HepG2 (cell line): ENCODE results near the gene IL27RA. TPM values are rescaled to one million over a fixed set of nuclear protein-coding genes. Genes with fewer than 3 reads are reported as not detected.

Source experiments
- ATAC-seq: fragments of 200-7000 bp; cut with Tn5 transposase; 3 replicates; pipeline ENCODE4 v1.9.1; 2020; ENCODE audit warnings: mild to moderate bottlenecking, moderate library complexity
- BruUV-seq: library from RNA; stranded (reverse); fragments of 400-500 nt; replicated peaks from 2 replicates; lab custom pipeline; 2021; lab: Mats Ljungman, UMichigan
- CTCF ChIA-PET: fragments of 300-600 bp; formaldehyde crosslinking; extraction: SDS; loops from one replicate; lab custom pipeline; 2021; ENCODE audit warnings: low total read pairs, inconsistent platforms, low intra/inter-chr PET ratio; lab: Yijun Ruan, JAX
- POLR2A ChIA-PET: fragments of 350-600 bp; sonication (Branson Sonifier 250); formaldehyde crosslinking; loops from one replicate; lab custom pipeline; 2020; ENCODE audit warnings: antibody characterized with exemption, inconsistent platforms; lab: Yijun Ruan, JAX
- DNase-seq: peaks from one replicate; pipeline ENCODE4 v3.0.0-alpha.2; 2015; ENCODE audit warnings: low spot score
- FAIRE-seq: peaks from 3 replicates; lab custom pipeline; 2011; peaks lifted over from hg19 to GRCh38; lab: Jason Lieb, UNC
- H2AFZ ChIP-seq: one replicate; pipeline ENCODE4 v1.6.1; 2011; ENCODE audit warnings: low read length, inconsistent platforms
- H3K27ac ChIP-seq: fragments of 300-600 bp; 3 replicates; pipeline ENCODE4 v1.8.0; 2011; ENCODE audit warnings: mixed run types, mild to moderate bottlenecking, mixed read lengths, low read length, inconsistent platforms; ENCODE audit not compliant: insufficient read depth; ENCODE audit errors: extremely low read length
- H3K27me3 ChIP-seq, 2 experiments: fragments of 200-600 bp in 1 of 2; 2 replicates in 1 of 2; 3 replicates in 1 of 2; pipeline versions ENCODE4 v1.6.0 to v1.8.0; 2011; ENCODE audit warnings: low read length in 2 of 2, mild to moderate bottlenecking in 2 of 2, moderate library complexity in 2 of 2, inconsistent platforms in 1 of 2; ENCODE audit not compliant: insufficient read depth in 2 of 2, control insufficient read depth in 1 of 2
- H3K36me3 ChIP-seq, 2 experiments: fragments of 200-600 bp in 1 of 2; replicated peaks in 1 of 2; 2 replicates in 1 of 2; 3 replicates in 1 of 2; pipeline versions ENCODE4 v1.5.1 to v1.8.0; 2011; ENCODE audit warnings: low read length in 2 of 2, inconsistent platforms in 1 of 2; ENCODE audit not compliant: insufficient read depth in 2 of 2, control insufficient read depth in 1 of 2
- H3K4me1 ChIP-seq: 2 replicates; pipeline ENCODE4 v1.5.1; 2012; ENCODE audit warnings: low read length, inconsistent platforms; ENCODE audit not compliant: insufficient read depth
- H3K4me2 ChIP-seq: 2 replicates; pipeline ENCODE4 v1.6.0; 2011; ENCODE audit warnings: low read depth, low read length, inconsistent platforms
- H3K4me3 ChIP-seq, 3 experiments: fragments of 200-600 bp in 1 of 3; sonication (generic), shearing (Covaris generic) in 1 of 3; replicated peaks in 1 of 3; 2 replicates each; pipeline ENCODE4 v1.5.1; 2011 to 2016; ENCODE audit warnings: low read length in 3 of 3, inconsistent platforms in 2 of 3, low read depth in 2 of 3, mild to moderate bottlenecking in 2 of 3, control low read depth in 1 of 3, mixed read lengths in 1 of 3; ENCODE audit not compliant: insufficient read depth in 1 of 3
- H3K79me2 ChIP-seq: one replicate; pipeline ENCODE4 v1.6.1; 2011; ENCODE audit warnings: low read length, inconsistent platforms; ENCODE audit not compliant: insufficient read depth
- H3K9ac ChIP-seq: 2 replicates; pipeline ENCODE4 v1.6.0; 2011; ENCODE audit warnings: mild to moderate bottlenecking, low read depth, low read length, inconsistent platforms; ENCODE audit not compliant: insufficient read depth
- H3K9me3 ChIP-seq: 2 replicates; pipeline ENCODE4 v1.5.1; 2012; ENCODE audit warnings: mild to moderate bottlenecking, low read length
- H4K20me1 ChIP-seq: 2 replicates; pipeline ENCODE4 v1.6.0; 2011; ENCODE audit warnings: inconsistent platforms, mild to moderate bottlenecking, low read length, moderate library complexity; ENCODE audit not compliant: insufficient read depth
- FOXK1 ChIP-seq: sonication (generic); formaldehyde crosslinking; IDR thresholded peaks from 2 replicates; pipeline ENCODE4 v1.4.0; 2020; ENCODE audit warnings: low read depth, missing genetic modification reagents, borderline replicate concordance
- GATA4 ChIP-seq: sonication (generic); IDR thresholded peaks from 2 replicates; pipeline ENCODE4 v1.6.1; 2016; ENCODE audit warnings: antibody characterized with exemption, low read depth, borderline replicate concordance
- GFI1 ChIP-seq: sonication (generic); formaldehyde crosslinking; IDR thresholded peaks from 2 replicates; pipeline ENCODE4 v1.5.0; 2020; ENCODE audit warnings: missing genetic modification reagents, mild to moderate bottlenecking, borderline replicate concordance
- GZF1 ChIP-seq: sonication (generic); formaldehyde crosslinking; IDR thresholded peaks from 2 replicates; pipeline ENCODE4 v1.5.1; 2020; ENCODE audit warnings: mild to moderate bottlenecking, missing genetic modification reagents
- HNF4A ChIP-seq: sonication (generic); formaldehyde crosslinking; IDR thresholded peaks from 2 replicates; pipeline ENCODE4 v1.4.0; 2020; ENCODE audit warnings: missing genetic modification reagents
- HNRNPLL ChIP-seq: fragments of 200-400 bp; formaldehyde crosslinking; IDR thresholded peaks from 2 replicates; pipeline ENCODE4 v1.6.1; 2017; ENCODE audit warnings: mild to moderate bottlenecking, low read depth, low read length; ENCODE audit not compliant: poor library complexity, severe bottlenecking
- LCORL ChIP-seq, 2 experiments: fragments of 450-650 bp in 1 of 2; sonication (generic) in 1 of 2; formaldehyde crosslinking in 1 of 2; IDR thresholded peaks; 2 replicates each; pipeline versions ENCODE4 v1.5.0 to v1.6.1; 2017 to 2020; ENCODE audit warnings: antibody characterized with exemption in 1 of 2, missing genetic modification reagents in 1 of 2
- NBN ChIP-seq: fragments of 450-650 bp; conservative IDR thresholded peaks from 2 replicates; pipeline ENCODE4 v1.6.1; 2017
- NKX3-1 ChIP-seq: sonication (generic); formaldehyde crosslinking; IDR thresholded peaks from 2 replicates; pipeline ENCODE4 v1.5.0; 2020; ENCODE audit warnings: missing genetic modification reagents
- NR1H2 ChIP-seq: sonication (generic); formaldehyde crosslinking; IDR thresholded peaks from 2 replicates; pipeline ENCODE4 v1.8.1; 2022; ENCODE audit warnings: low read depth, missing genetic modification reagents, borderline replicate concordance
- PHF8 ChIP-seq: sonication (generic); formaldehyde crosslinking; IDR thresholded peaks from 2 replicates; pipeline ENCODE4 v1.5.0; 2020; ENCODE audit warnings: missing genetic modification reagents
- POLR2A ChIP-seq, 2 experiments: IDR thresholded peaks; 2 replicates each; pipeline ENCODE4 v1.6.1; 2011; ENCODE audit warnings: low read depth in 2 of 2, low read length in 2 of 2, mild to moderate bottlenecking in 1 of 2, moderate library complexity in 1 of 2; ENCODE audit not compliant: insufficient read depth in 1 of 2
- REL ChIP-seq: sonication (generic); formaldehyde crosslinking; conservative IDR thresholded peaks from 2 replicates; pipeline ENCODE4 v1.8.0; 2022; ENCODE audit warnings: mild to moderate bottlenecking, missing genetic modification reagents, moderate library complexity
- SKI ChIP-seq: fragments of 450-650 bp; IDR thresholded peaks from one replicate; pipeline ENCODE4 v1.6.1; 2018; ENCODE audit warnings: mild to moderate bottlenecking; ENCODE audit not compliant: partially characterized antibody
- WIZ ChIP-seq: sonication (generic); formaldehyde crosslinking; IDR thresholded peaks from 2 replicates; pipeline ENCODE4 v1.5.1; 2020; ENCODE audit warnings: mild to moderate bottlenecking, missing genetic modification reagents
- XRCC5 ChIP-seq: fragments of 200-400 bp; formaldehyde crosslinking; optimal IDR thresholded peaks from 2 replicates; pipeline ENCODE3; 2017; ENCODE audit warnings: mild to moderate bottlenecking, low read length
- YY1 ChIP-seq: IDR thresholded peaks from 2 replicates; pipeline ENCODE4 v1.6.1; 2011; ENCODE audit warnings: low read length, low read depth, moderate library complexity, mild to moderate bottlenecking; ENCODE audit not compliant: insufficient read depth, insufficient replicate concordance
- ZEB1 ChIP-seq: IDR thresholded peaks from 2 replicates; pipeline ENCODE4 v1.6.1; 2012; ENCODE audit warnings: mild to moderate bottlenecking, low read depth, inconsistent platforms; ENCODE audit not compliant: insufficient replicate concordance
- ZNF350 ChIP-seq: sonication (generic); formaldehyde crosslinking; IDR thresholded peaks from 2 replicates; pipeline ENCODE4 v1.4.0; 2020; ENCODE audit warnings: mild to moderate bottlenecking, low read depth, missing genetic modification reagents, borderline replicate concordance
- ZNF354B ChIP-seq: sonication (generic); formaldehyde crosslinking; IDR thresholded peaks from 2 replicates; pipeline ENCODE4 v1.8.0; 2022; ENCODE audit warnings: mild to moderate bottlenecking, missing genetic modification reagents
- ZNF501 ChIP-seq: sonication (generic); formaldehyde crosslinking; IDR thresholded peaks from 2 replicates; pipeline ENCODE4 v1.5.1; 2020; ENCODE audit warnings: mild to moderate bottlenecking, moderate library complexity, missing genetic modification reagents
- ZNF563 ChIP-seq: sonication (generic); formaldehyde crosslinking; IDR thresholded peaks from 2 replicates; pipeline ENCODE4 v1.8.0; 2022; ENCODE audit warnings: mild to moderate bottlenecking, moderate library complexity, missing genetic modification reagents
- ZNF724P ChIP-seq: sonication (generic); formaldehyde crosslinking; IDR thresholded peaks from 2 replicates; pipeline ENCODE4 v1.8.0; 2022; ENCODE audit warnings: missing genetic modification reagents, borderline replicate concordance
- ZSCAN25 ChIP-seq: sonication (generic); formaldehyde crosslinking; IDR thresholded peaks from 2 replicates; pipeline ENCODE4 v1.8.0; 2022; ENCODE audit warnings: mild to moderate bottlenecking, missing genetic modification reagents
- whole genome bisulfite sequencing: methylation state at CpG from one replicate; pipeline ENCODE4 v1.1.6; 2017; ENCODE audit warnings: low lambda C conversion rate; 5-methylcytosine and 5-hydroxymethylcytosine counted together
- in situ Hi-C: cut with HindIII; loops from 2 replicates; pipeline ENCODE4 v1.10.0; 2017; ENCODE audit warnings: low pct_unique_long_range_greater_than_20kb; ENCODE audit not compliant: extremely low pct_ligation_motif_present
- intact Hi-C: fragments of 100-400 bp; cut with micrococcal nuclease; formaldehyde crosslinking; loops from one replicate; pipeline ENCODE4 v1.10.0; 2022; ENCODE audit not compliant: unreplicated experiment
- polyA plus RNA-seq, 8 experiments: library from polyadenylated mRNA; depleted of rRNA in 3 of 8; stranded (reverse) in 7 of 8; unstranded in 1 of 8; fragments of >200 nt; fragmentation: Illumina TruSeq in 4 of 8; extraction: Trizol in 4 of 8; gene quantifications; 2 replicates each; pipeline versions ENCODE4 v1.2.1 to v1.2.3, GENCODE V29; 2011 to 2016; ENCODE audit warnings: low read depth in 4 of 8, missing spikeins in 1 of 8, mixed read lengths in 1 of 8; ENCODE audit not compliant: insufficient read depth in 1 of 8
- total RNA-seq, 5 experiments: library from RNA; depleted of rRNA; stranded (reverse); fragments of >200 nt; fragmentation: Illumina TruSeq; extraction: Trizol; gene quantifications; 2 replicates each; pipeline ENCODE4 v1.2.3, GENCODE V29; 2016; ENCODE audit warnings: low read depth in 1 of 5
- TF ChIP-seq, protein P1 (sequence below): IDR thresholded peaks from 2 replicates; pipeline ENCODE4 v1.6.1; 2016; ENCODE audit warnings: missing compliant biosample characterization, missing genetic modification reagents, borderline replicate concordance

The IL27RA gene
- total and polyA plus RNA-seq, 2 of the 13 experiments (the other 11 are each of a cell fraction or from before 2014, with no cell fraction given) = 3.5 to 8.1 TPM

- no peak overlapping the region for H2AFZ ChIP-seq
- H3K27ac ChIP-seq = peak overlapping the region; percentile 79
- H3K9ac ChIP-seq = peak overlapping the region; percentile 74
- TF ChIP-seq ZEB1 (no peak), LCORL (IDR thresholded peaks at IDR 0.05) (no peak), LCORL (CRISPR knock-in tag; IDR thresholded peaks at IDR 0.05) (peak; percentile 12; the same call in 1 of the 2 replicates), NR1H2 (CRISPR knock-in tag) (no peak), ZNF563 (CRISPR knock-in tag) (peak; percentile 83), ZNF724P (no peak), HNF4A (CRISPR knock-in tag) (0 out of 2 replicates have a peak, but pooled peaks have one; percentile 23), XRCC5 (peak; percentile 47), REL (CRISPR knock-in tag) (no peak), NBN (no peak), HNRNPLL (peak; percentile 54), POLR2A (IDR thresholded peaks at IDR 0.05; ENCODE audit: insufficient read depth in 1 of 2, low read depth in 2 of 2, low read length in 2 of 2) (peak; percentile 19 to 81; a peak in 3 of 4 replicates), GATA4 (no peak), GFI1 (CRISPR knock-in tag) (0 out of 2 replicates have a peak, but pooled peaks have one; percentile 20), YY1 (peak; percentile 30), WIZ (CRISPR knock-in tag) (no peak), ZNF501 (CRISPR knock-in tag) (0 out of 2 replicates have a peak, but pooled peaks have one; percentile 37), GZF1 (CRISPR knock-in tag) (no peak), PHF8 (peak; percentile 61), ZSCAN25 (CRISPR knock-in tag) (peak; percentile 59; the same call in 1 of the 2 replicates), ZNF354B (CRISPR knock-in tag) (peak; percentile 44; the same call in 1 of the 2 replicates), FOXK1 (CRISPR knock-in tag) (no peak), NKX3-1 (CRISPR knock-in tag) (no peak), SKI (peak; percentile 80), ZNF350 (CRISPR knock-in tag) (no peak)
- TF ChIP-seq, protein P1, sequence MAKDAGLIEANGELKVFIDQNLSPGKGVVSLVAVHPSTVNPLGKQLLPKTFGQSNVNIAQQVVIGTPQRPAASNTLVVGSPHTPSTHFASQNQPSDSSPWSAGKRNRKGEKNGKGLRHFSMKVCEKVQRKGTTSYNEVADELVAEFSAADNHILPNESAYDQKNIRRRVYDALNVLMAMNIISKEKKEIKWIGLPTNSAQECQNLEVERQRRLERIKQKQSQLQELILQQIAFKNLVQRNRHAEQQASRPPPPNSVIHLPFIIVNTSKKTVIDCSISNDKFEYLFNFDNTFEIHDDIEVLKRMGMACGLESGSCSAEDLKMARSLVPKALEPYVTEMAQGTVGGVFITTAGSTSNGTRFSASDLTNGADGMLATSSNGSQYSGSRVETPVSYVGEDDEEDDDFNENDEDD = peak; percentile 25; the same call in 1 of the 2 replicates
Measured at GRCh38 chr19:14091081-14091812, 59.7 kb downstream of the IL27RA start.

More at GRCh38 chr19:14091081-14091812, 59.7 kb downstream of the IL27RA start:
- WGBS = under 1% methylated on average over 11 of the region's 72 CpGs
- intact Hi-C loops = no loop called here
- FAIRE-seq = no peak
- Histone ChIP-seq H3K4me1 (peaks cover 26% of the 10 kb centered on the region), H3K9me3 (peaks cover 6% of the 10 kb centered on the region; the same call in 1 of the 2 replicates), H3K27me3 (no peaks in the 10 kb centered on the region), H3K4me2 (peak overlapping the region; percentile 79), H3K36me3 (peaks cover 4 to 8% of the 10 kb centered on the region in 2 experiments; a peak in 2 of 5 replicates), H3K4me3 (peak overlapping the region; percentile 77 to 92 (median 83)), H3K79me2 (peaks cover 4% of the 10 kb centered on the region), H4K20me1 (no peaks in the 10 kb centered on the region)
- ATAC-seq = peak; percentile 82
- peak; percentile 44 for DNase-seq
- in situ Hi-C loops = no loop called here
- CTCF ChIA-PET = no interaction called here
- TSS peak; percentile 85 for BruUV-seq
- POLR2A ChIA-PET = interaction anchor here (1.0 kb wide), 1 partner anchor 45 kb away, joined by 4 read pairs; the partner anchor contains the start of gene ASF1B
